HG03521 (cell line): Measurements from ENCODE around the gene ECEL1.
"Not testable (repeated sequence)": the region's sequence is repeated elsewhere in the genome, so short reads cannot be mapped to it uniquely, and the experiment has no call there.

ENCODE experiments used
- ATAC-seq: cut with Tn5 transposase; IDR thresholded peaks from one replicate; pipeline ENCODE4 v1.9.1; 2021; ENCODE audit warnings: mild to moderate bottlenecking, moderate library complexity; ENCODE audit not compliant: unreplicated experiment

Gene ECEL1

GRCh38 chr2:232464544-232464885 lies 23.1 kb downstream of the ECEL1 start:
- ATAC-seq, result no peak

GRCh38 chr2:232463701-232464543 lies 23.7 kb downstream of the ECEL1 start:
- no peak for ATAC-seq

GRCh38 chr2:232460171-232460570 lies 27.5 kb downstream of the ECEL1 start:
- ATAC-seq, result no peak

- ATAC-seq, result no peak
These were observed 28.1 kb downstream of the ECEL1 start for GRCh38 chr2:232459419-232460035.

- no peak for ATAC-seq
These were observed 28.8 kb downstream of the ECEL1 start for GRCh38 chr2:232458661-232459418.

- ATAC-seq, result no peak
These were observed 29.5 kb downstream of the ECEL1 start for GRCh38 chr2:232458051-232458660.

- no peak for ATAC-seq
These were observed 30.3 kb downstream of the ECEL1 start for GRCh38 chr2:232457121-232458011.

GRCh38 chr2:232456296-232457120 lies 31.1 kb downstream of the ECEL1 start:
- no peak for ATAC-seq

GRCh38 chr2:232455426-232456255 lies 32.0 kb downstream of the ECEL1 start, which contains the start of gene ALPI:
ALPI (plus strand) TSS chr2:232456153; CDS start chr2:232456200, 47 bp downstream.
- ATAC-seq, result no peak

- ATAC-seq, result no peak
These were observed 33.0 kb downstream of the ECEL1 start for GRCh38 chr2:232454630-232455029.

GRCh38 chr2:232451645-232452044 lies 36.0 kb downstream of the ECEL1 start:
- ATAC-seq, result not testable (repeated sequence)

GRCh38 chr2:232449964-232450363 lies 37.7 kb downstream of the ECEL1 start:
- no peak for ATAC-seq

GRCh38 chr2:232448304-232448690 lies 39.3 kb downstream of the ECEL1 start:
- no peak for ATAC-seq

GRCh38 chr2:232447638-232448303 lies 39.9 kb downstream of the ECEL1 start:
- ATAC-seq, result no peak

GRCh38 chr2:232447091-232447620 lies 40.5 kb downstream of the ECEL1 start:
- no peak for ATAC-seq

GRCh38 chr2:232446266-232446777 lies 41.3 kb downstream of the ECEL1 start:
- ATAC-seq, result not testable (repeated sequence)

- not testable (repeated sequence) for ATAC-seq
These were observed 42.3 kb downstream of the ECEL1 start for GRCh38 chr2:232445149-232445885.
